Endothelial cell of umbilical vein (primary cell): ENCODE data around the gene WDR55. TPM values are rescaled to one million over a fixed set of nuclear protein-coding genes. Genes with fewer than 3 reads are reported as not detected.

Experiments used
- BruUV-seq: library from RNA; stranded (reverse); fragments of 400-500 nt; replicated peaks from 2 replicates; lab custom pipeline; 2021; lab: Mats Ljungman, UMichigan
- CTCF ChIA-PET: fragments of 300-600, 350-600 bp; sonication (Branson Sonifier 250); formaldehyde crosslinking; loops from one replicate; lab custom pipeline; 2021; ENCODE audit warnings: antibody characterized with exemption, inconsistent platforms; lab: Charles Lee
- POLR2A ChIA-PET: fragments of 300-600, 350-600 bp; sonication (Branson Sonifier 250); formaldehyde crosslinking; loops from one replicate; lab custom pipeline; 2021; ENCODE audit warnings: antibody characterized with exemption, inconsistent platforms; lab: Charles Lee
- DNase-seq: peaks from one replicate; pipeline ENCODE4 v3.0.0-alpha.2; 2011; ENCODE audit warnings: low read depth, low spot score
- FAIRE-seq: peaks from 2 replicates; lab custom pipeline; 2011; peaks lifted over from hg19 to GRCh38; lab: Jason Lieb, UNC
- H2AFZ ChIP-seq: 2 replicates; pipeline ENCODE4 v1.6.0; 2012; ENCODE audit warnings: low read depth, low read length, control low read depth, inconsistent platforms
- H3K27ac ChIP-seq: 2 replicates; pipeline ENCODE4 v1.5.1; 2011; ENCODE audit warnings: low read depth, mild to moderate bottlenecking, control low read depth, low read length, moderate library complexity; ENCODE audit not compliant: insufficient read depth
- H3K27me3 ChIP-seq, 2 experiments: 2 replicates each; pipeline versions ENCODE4 v1.6.0 to v1.6.1; 2011; ENCODE audit warnings: low read length in 2 of 2, mixed read lengths in 1 of 2; ENCODE audit not compliant: control insufficient read depth in 2 of 2, insufficient read depth in 2 of 2
- H3K36me3 ChIP-seq, 2 experiments: 2 replicates in 1 of 2; 3 replicates in 1 of 2; pipeline ENCODE4 v1.5.1; 2011; ENCODE audit warnings: low read length in 2 of 2, mild to moderate bottlenecking in 1 of 2, moderate library complexity in 1 of 2; ENCODE audit not compliant: control insufficient read depth in 2 of 2, insufficient read depth in 2 of 2; ENCODE audit errors: extremely low read depth in 1 of 2
- H3K4me1 ChIP-seq: 3 replicates; pipeline ENCODE4 v1.5.1; 2011; ENCODE audit warnings: mild to moderate bottlenecking, low read length; ENCODE audit not compliant: control insufficient read depth, insufficient read depth; ENCODE audit errors: extremely low read depth
- H3K4me2 ChIP-seq: 2 replicates; pipeline ENCODE4 v1.6.1; 2011; ENCODE audit warnings: low read length, control low read depth, mixed read lengths; ENCODE audit not compliant: insufficient read depth
- H3K4me3 ChIP-seq, 3 experiments: fragments of 200-600 bp in 1 of 3; sonication (generic), shearing (Covaris generic) in 1 of 3; replicated peaks in 1 of 3; 2 replicates each; pipeline ENCODE4 v1.5.1; 2011 to 2016; ENCODE audit warnings: control low read depth in 3 of 3, low read length in 3 of 3, mild to moderate bottlenecking in 2 of 3, inconsistent platforms in 1 of 3, low read depth in 1 of 3, moderate library complexity in 1 of 3; ENCODE audit not compliant: insufficient read depth in 1 of 3
- H3K79me2 ChIP-seq: 2 replicates; pipeline ENCODE4 v1.6.0; 2012; ENCODE audit warnings: low read length, inconsistent platforms; ENCODE audit not compliant: control insufficient read depth, insufficient read depth
- H3K9ac ChIP-seq: replicated peaks from 2 replicates; pipeline ENCODE3; 2011; ENCODE audit warnings: low read length, control low read depth; ENCODE audit not compliant: insufficient read depth; ENCODE audit errors: extremely low read depth
- H3K9me1 ChIP-seq: replicated peaks from 3 replicates; pipeline ENCODE4 v1.6.0; 2011; ENCODE audit warnings: mild to moderate bottlenecking, low read length; ENCODE audit not compliant: control insufficient read depth, insufficient read depth; ENCODE audit errors: extremely low read depth
- H3K9me3 ChIP-seq: replicated peaks from 2 replicates; pipeline ENCODE4 v1.5.1; 2012; ENCODE audit warnings: low read length, inconsistent platforms; ENCODE audit not compliant: control insufficient read depth, insufficient read depth
- H4K20me1 ChIP-seq: replicated peaks from 2 replicates; pipeline ENCODE3; 2011; ENCODE audit warnings: mild to moderate bottlenecking, low read length; ENCODE audit not compliant: control insufficient read depth, insufficient read depth; ENCODE audit errors: extremely low read depth
- CTCF ChIP-seq, 2 donors: IDR thresholded peaks; 1 replicate in 1 of 2; 2 replicates in 1 of 2; pipeline ENCODE4 v1.5.1; 2011; ENCODE audit warnings: low read length in 2 of 2, mild to moderate bottlenecking in 2 of 2, moderate library complexity in 2 of 2, control low read depth in 1 of 2, inconsistent platforms in 1 of 2, low read depth in 1 of 2; ENCODE audit not compliant: insufficient read depth in 1 of 2; ENCODE audit errors: extremely low read depth in 1 of 2
- EZH2 ChIP-seq: IDR thresholded peaks from 2 replicates; pipeline ENCODE4 v1.6.1; 2012; ENCODE audit warnings: borderline replicate concordance, low read depth, mild to moderate bottlenecking, moderate library complexity, low read length, inconsistent platforms; ENCODE audit not compliant: severe bottlenecking
- FOS ChIP-seq: IDR thresholded peaks from 2 replicates; pipeline ENCODE4 v1.6.1; 2011; ENCODE audit warnings: mild to moderate bottlenecking, low read length, moderate library complexity, borderline replicate concordance; ENCODE audit not compliant: insufficient read depth
- GATA2 ChIP-seq: IDR thresholded peaks from 2 replicates; pipeline ENCODE4 v1.7.0; 2011; ENCODE audit warnings: low read depth, mild to moderate bottlenecking, moderate library complexity, mixed read lengths, low read length; ENCODE audit not compliant: insufficient read length, insufficient read depth
- JUN ChIP-seq: IDR thresholded peaks from 2 replicates; pipeline ENCODE4 v1.6.1; 2011; ENCODE audit warnings: borderline replicate concordance, low read depth; ENCODE audit not compliant: insufficient read length, insufficient read depth
- MAX ChIP-seq: IDR thresholded peaks from 2 replicates; pipeline ENCODE4 v1.6.1; 2011; ENCODE audit not compliant: insufficient read depth, insufficient read length
- MYC ChIP-seq: IDR thresholded peaks from one replicate; pipeline ENCODE4 v1.6.1; 2011; ENCODE audit warnings: mild to moderate bottlenecking, low read depth, low read length
- POLR2A ChIP-seq: IDR thresholded peaks from 2 replicates; pipeline ENCODE4 v1.6.1; 2012; ENCODE audit warnings: low read depth, mild to moderate bottlenecking, control low read depth, low read length
- POLR2AphosphoS5 ChIP-seq: IDR thresholded peaks from 2 replicates; pipeline ENCODE4 v1.6.1; 2012; ENCODE audit warnings: low read depth, mild to moderate bottlenecking, control low read depth, low read length, moderate library complexity; ENCODE audit not compliant: insufficient read depth
- dilution Hi-C: fragments of 300-500 bp; cut with MboI; formaldehyde crosslinking; loops from one replicate; pipeline ENCODE4 v1.15.0; 2019; ENCODE audit warnings: low sequenced_read_pairs; ENCODE audit not compliant: extremely low pct_ligation_motif_present
- intact Hi-C: fragments of 100-400 bp; cut with micrococcal nuclease; formaldehyde crosslinking; loops from one replicate; pipeline ENCODE4 v1.10.0; 2022
- polyA plus RNA-seq, 4 experiments: library from polyadenylated mRNA; depleted of rRNA in 3 of 4; stranded (reverse) in 3 of 4; unstranded in 1 of 4; fragments of >200 nt; gene quantifications; 2 replicates each; pipeline versions ENCODE4 v1.2.1 to v1.2.3, GENCODE V29; 2011 to 2012; ENCODE audit warnings: missing spikeins in 1 of 4
- total RNA-seq: library from RNA; stranded (reverse); gene quantifications from 2 replicates; pipeline ENCODE4 v1.2.3, GENCODE V29; 2021

WDR55 gene
- total and polyA plus RNA-seq, 2 donors (not counting 3 experiments of a cell fraction or from before 2014, with no cell fraction given): 17.5 to 25.3 TPM

DNA sequence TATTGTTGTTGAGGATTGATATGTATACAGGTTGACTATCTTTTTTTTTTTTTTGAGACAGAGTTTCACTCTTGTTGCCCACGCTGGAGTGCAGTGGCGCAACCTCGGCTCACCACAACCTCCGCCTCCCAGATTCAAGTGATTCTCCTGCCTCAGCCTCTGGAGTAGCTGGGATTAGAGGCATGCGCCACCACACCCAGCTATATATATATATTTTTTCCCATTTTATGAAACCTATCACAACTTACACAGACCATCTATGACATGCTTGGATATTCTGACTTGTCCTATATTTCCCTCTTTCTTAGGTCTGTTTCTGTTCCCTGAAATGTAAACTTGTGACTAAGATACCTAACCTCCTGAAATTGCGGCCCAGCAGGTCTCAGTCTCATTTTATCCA lies 36.7 kb upstream of the WDR55 start:
- BruUV-seq: no TSS peak
- no peak for TF ChIP-seq MYC
- no peak for TF ChIP-seq FOS
- no peak for TF ChIP-seq MAX
- TF ChIP-seq POLR2AphosphoS5: no peak
- no peak for TF ChIP-seq JUN
- no peak for TF ChIP-seq EZH2
- TF ChIP-seq POLR2A: no peak
- Histone ChIP-seq H3K9me3 (no peaks in the 10 kb centered on the region), H3K27me3 (peaks cover 2 to 3% of the 10 kb centered on the region in 2 experiments), H3K9me1 (no peaks in the 10 kb centered on the region), H3K4me3 (no peak overlapping the region), H3K79me2 (no peaks in the 10 kb centered on the region), H2AFZ (no peak overlapping the region), H3K36me3 (no peaks in the 10 kb centered on the region), H3K27ac (no peak overlapping the region), H4K20me1 (no peaks in the 10 kb centered on the region), H3K9ac (no peak overlapping the region), H3K4me1 (peaks cover 11% of the 10 kb centered on the region), H3K4me2 (no peak overlapping the region)
- FAIRE-seq (no peak), DNase-seq (no peak)
- intact Hi-C loops (no loop called here), dilution Hi-C loops (no loop called here)
- CTCF ChIA-PET: interaction anchor here (0.5 to 1.2 kb wide), 2 partner anchors 39 to 199 kb away, joined by 3 to 5 read pairs; no protein-coding TSS in a partner anchor
- POLR2A ChIA-PET: no interaction called here

GRCh38 chr5:140628711-140629110 lies 36.0 kb upstream of the WDR55 start:
- ChIA-PET POLR2A (no interaction called here), CTCF (interaction anchor here (1.2 kb wide), 1 partner anchor 39 kb away, joined by 3 read pairs; no protein-coding TSS in a partner anchor)
- BruUV-seq: no TSS peak
- no peak overlapping the region for H3K4me3 ChIP-seq
- intact Hi-C loops: no loop called here
- no peaks in the 10 kb centered on the region for H3K36me3 ChIP-seq
- dilution Hi-C loops: no loop called here
- peaks cover 15% of the 10 kb centered on the region for H3K4me1 ChIP-seq
- no peak overlapping the region for H2AFZ ChIP-seq
- H3K27me3 ChIP-seq: peaks cover 2 to 3% of the 10 kb centered on the region in 2 experiments
- no peaks in the 10 kb centered on the region for H3K9me3 ChIP-seq
- H4K20me1 ChIP-seq: no peaks in the 10 kb centered on the region
- H3K9ac ChIP-seq: no peak overlapping the region
- FAIRE-seq (peak; percentile 82), DNase-seq (peak; percentile 31)
- no peaks in the 10 kb centered on the region for H3K9me1 ChIP-seq
- H3K4me2 ChIP-seq: no peak overlapping the region
- TF ChIP-seq GATA2 (no peak), MYC (no peak), JUN (peak; percentile 17), CTCF (IDR thresholded peaks at IDR 0.05; ENCODE audit: extremely low read depth in 1 of 2, insufficient read depth in 1 of 2, low read depth in 1 of 2, low read length in 2 of 2) (no peak), EZH2 (no peak), MAX (no peak), POLR2A (no peak), POLR2AphosphoS5 (no peak), FOS (peak; percentile 46)
- no peaks in the 10 kb centered on the region for H3K79me2 ChIP-seq
- H3K27ac ChIP-seq: no peak overlapping the region
